OCI-LY7 (cell line): ENCODE data around the gene SLC16A10.

ENCODE experiments used
- CTCF ChIP-seq: fragments of 200-600 bp; sonication (generic); conservative IDR thresholded peaks from 2 replicates; pipeline ENCODE4 v1.5.1; 2014; ENCODE audit warnings: mild to moderate bottlenecking, antibody characterized with exemption, low read length, moderate library complexity, mixed read lengths
- EZH2phosphoT487 ChIP-seq: fragments of 200-600 bp; sonication (generic); IDR thresholded peaks from 2 replicates; pipeline ENCODE4 v1.6.1; 2018; ENCODE audit warnings: low read depth, borderline replicate concordance, mild to moderate bottlenecking, mixed run types, antibody characterized with exemption, low read length, moderate library complexity, mixed read lengths

DNA sequence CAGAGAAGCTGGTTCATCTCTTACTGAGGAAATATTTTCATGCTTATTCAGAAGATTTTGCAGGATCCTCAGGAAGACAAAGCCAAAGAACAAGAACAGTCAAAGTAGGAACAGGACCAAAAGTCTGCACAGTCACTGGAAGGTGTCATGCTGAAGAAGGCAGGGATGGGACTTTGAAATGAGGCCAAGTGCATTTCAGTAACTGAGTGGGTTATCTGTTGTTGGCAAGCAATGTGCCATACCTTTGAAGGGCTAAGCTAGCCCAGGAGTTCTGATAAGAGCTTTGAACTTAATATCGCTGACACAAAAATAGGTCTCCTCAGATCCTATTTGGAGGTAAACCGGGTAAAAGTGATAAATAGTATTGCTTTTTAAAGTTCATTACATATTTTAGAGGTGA, 31.5 kb downstream of the SLC16A10 start:
- TF ChIP-seq CTCF (no peak), EZH2phosphoT487 (no peak)
